Endometrium (tissue), 2 donors: ENCODE data around the gene TENM3.
"Not testable (repeated sequence)": the region's sequence is repeated elsewhere in the genome, so short reads cannot be mapped to it uniquely, and the experiment has no call there.

ENCODE experiments used
- FAIRE-seq: peaks from 2 replicates; lab custom pipeline; 2012; peaks lifted over from hg19 to GRCh38; lab: Jason Lieb, UNC
- donor health status: control.
- donor health status: control.

The TENM3 gene

GRCh38 chr4:182228991-182229577 is 14.1 kb upstream of the TENM3 start:
- no peak for FAIRE-seq

DNA sequence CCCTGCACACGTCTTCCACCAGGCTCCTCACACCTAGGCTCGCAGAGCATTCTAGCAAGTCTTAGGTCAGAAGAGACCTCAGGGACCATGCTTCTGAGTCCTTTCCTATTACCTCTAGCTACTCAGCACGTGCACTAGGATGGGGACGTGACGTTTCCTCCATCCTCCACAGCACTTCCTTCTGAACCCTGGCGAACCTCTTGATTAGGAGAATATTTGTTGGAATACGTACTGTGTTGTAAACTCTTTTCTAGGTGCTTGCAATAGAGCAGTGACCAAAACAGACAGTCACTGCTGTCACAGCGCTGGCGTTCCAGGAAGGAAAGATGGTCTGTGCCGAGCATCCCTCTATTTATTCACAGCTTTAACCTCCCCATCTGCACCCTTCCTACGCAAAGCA is 12.9 kb upstream of the TENM3 start:
- FAIRE-seq, result no peak

DNA sequence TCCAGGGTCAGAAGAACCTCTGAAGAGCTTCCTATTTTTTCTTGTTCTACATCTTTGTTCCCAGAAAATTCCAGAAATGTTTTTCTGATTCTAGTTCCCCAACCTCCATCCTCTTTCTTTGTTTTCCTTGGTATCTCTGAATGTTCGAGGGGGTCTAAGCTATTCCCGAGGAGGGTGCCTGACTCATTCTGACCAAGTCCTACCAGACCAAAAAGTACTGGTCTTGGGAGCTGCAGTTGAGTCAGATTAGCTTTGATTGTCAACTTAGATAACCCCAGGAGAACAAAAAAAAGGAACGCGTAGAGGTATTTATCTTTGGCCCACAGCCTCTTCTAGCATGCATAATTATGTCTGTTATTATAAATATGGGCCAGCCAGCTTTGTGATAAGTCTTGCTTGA is 12.1 kb upstream of the TENM3 start:
- no peak for FAIRE-seq

DNA sequence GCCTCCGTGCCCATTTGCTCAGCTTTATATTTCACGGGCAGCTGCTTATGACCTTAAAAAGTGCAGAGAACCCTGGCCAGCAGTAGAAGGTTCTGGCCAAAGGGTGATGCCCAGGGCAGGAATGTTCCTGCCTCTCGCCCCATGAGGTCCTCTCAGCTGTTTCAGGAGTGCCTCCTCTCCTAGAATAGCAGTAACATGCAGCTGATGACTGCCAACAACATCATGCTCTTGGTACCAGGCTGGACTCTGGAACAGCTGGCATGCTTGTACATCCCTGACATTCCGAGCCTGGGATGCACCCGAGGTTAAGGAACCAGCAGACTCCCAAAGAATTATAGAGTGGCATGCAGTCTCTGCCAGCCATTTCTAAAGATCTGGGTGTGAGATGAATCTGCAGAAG is 11.7 kb upstream of the TENM3 start:
- no peak for FAIRE-seq

DNA sequence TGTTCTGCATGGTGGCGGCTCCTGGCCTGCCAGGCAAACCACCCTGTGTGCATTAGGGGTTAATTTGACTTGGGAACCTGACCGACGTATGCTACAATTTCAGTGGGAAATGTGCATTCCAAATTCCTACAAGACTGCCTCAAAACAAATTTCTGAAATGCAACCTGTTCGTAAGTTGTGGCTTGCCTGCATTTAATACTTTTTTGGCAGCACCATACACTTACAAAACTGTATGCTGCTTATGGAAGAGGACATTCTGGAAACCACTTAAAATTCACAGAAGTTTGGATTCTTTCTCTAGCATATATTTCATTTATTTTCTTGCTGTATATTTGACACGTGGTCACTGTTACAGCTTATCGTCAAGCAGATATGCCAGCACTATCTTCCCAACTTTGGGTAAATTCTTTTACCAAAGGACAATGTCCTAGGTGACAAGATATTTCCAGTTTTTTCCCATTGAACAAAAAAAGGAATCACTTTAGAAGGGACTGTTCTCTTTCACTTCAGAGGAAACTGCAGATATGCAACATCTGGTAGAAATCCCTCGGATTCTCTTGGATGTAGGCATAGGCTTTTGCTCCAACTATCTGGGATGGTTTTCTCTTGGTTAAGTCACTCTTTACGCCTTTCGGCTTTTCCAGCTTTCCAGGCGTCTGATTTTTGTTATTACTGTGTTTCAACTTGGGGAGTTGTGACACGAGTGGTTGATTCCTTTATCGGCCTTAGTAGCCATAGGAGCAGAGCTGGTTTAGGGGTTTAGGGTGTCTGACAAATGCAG is 9.7 kb upstream of the TENM3 start:
- FAIRE-seq, result no peak

- no peak for FAIRE-seq
Observed at GRCh38 chr4:182235021-182235795, 8.0 kb upstream of the TENM3 start.

- no peak for FAIRE-seq
Observed at GRCh38 chr4:182236186-182236585, 7.0 kb upstream of the TENM3 start.

DNA sequence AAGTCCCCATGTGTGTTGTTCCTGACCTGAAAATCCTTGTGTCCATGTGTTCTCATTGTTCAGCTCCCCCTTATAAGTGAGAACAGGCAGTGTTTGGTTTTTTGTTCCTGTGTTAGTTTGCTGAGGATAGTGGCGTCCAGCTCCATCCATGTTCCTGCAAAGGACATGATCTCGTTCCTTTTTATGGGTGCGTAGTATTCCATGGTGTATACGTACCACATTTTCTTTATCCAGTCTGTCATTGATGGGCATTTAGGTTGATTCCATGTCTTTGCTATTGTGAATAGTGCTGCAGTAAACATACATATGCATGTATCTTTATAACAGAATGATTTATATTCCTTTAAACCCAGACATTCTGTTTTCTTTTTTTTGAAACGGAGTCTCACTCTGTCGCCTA is 6.2 kb upstream of the TENM3 start:
- not testable (repeated sequence) for FAIRE-seq

DNA sequence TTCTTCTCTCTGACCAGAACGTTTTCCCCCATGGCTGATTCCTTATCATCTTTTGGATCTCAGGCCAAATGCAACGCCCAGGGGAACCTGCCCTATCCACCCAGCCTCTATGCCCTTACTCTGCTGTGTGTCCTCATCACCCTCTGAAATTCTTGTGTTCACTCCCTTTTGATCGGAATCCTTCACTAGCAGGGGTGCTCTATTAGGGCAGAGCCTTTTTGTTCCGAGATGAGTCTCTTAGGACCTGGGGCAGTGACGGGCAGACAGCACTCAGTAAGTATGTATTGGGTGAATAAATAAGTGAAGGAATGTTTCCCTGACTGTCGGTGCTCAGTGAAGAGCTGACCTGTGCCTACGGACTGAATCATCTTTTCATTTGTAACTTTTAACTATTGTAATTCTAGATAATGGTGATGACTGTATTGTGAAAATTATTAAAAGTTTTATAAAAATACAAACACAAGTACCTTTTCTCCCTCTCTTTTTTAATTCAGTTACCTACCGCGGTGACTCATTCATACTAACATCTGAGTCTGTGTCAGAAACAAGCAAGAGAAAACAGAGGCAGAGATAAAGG is 4.8 kb upstream of the TENM3 start:
- no peak for FAIRE-seq

DNA sequence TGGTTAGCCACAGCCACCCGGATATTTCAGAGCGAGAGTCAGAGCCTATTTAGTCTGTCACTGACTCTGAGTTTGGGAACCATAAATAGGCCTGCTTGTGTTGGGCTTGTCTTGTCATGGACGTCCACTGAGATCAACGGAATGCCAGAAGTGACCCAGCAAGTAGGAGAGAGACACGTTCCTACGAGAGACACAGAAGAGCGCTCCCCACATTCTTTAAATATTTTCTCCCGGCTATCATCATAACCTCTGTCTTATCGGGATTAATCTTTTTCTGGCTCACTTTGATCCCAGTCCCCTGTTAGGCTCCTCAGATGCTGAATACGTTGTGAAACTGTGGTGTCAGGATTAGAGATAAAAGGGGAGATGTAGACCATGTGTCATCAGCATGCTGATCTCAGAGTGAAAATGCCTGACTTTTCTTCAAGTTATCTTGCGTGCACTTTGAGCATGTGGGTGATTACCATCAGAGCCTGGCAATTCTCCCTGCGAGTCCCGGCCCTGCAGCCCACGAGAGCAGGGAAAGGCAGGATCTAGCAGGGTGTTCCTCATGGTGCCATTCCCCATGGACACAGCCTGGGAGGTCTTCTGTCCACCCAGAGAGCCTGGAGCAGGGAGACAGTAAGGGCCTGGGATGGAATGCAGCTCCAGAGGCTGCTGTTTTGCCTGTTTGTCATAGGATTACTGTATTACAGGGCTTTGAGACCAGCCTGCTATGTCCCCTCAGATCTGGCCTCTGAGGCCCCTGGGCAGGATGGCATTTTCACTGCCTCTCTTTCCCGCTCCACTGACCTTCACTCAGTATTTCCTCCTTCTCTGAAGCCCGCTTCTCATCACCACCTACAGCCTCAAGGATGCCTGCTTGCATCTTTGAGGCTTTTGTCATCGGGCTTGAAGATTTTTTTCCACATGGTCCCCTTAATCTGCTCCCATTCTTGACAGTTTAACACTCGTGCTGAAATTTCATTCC is 2.8 kb upstream of the TENM3 start:
- no peak for FAIRE-seq

DNA sequence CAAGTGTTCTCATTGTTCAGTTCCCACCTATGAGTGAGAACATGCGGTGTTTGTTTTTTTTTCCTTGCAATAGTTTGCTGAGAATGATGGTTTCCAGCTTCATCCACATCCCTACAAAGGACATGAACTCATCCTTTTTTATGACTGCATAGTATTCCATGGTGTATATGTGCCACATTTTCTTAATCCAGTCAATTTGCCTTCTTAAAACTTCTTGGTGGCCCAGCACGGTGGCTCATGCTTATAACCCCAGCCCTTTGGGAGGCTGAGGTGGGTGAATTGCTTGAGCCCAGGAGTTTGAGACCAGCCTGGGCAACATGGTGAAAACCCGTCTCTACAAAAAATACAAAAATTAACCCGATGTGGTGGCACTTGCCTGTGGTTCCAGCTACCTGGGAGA is 942 bp upstream of the TENM3 start:
- FAIRE-seq, result not testable (repeated sequence)

DNA sequence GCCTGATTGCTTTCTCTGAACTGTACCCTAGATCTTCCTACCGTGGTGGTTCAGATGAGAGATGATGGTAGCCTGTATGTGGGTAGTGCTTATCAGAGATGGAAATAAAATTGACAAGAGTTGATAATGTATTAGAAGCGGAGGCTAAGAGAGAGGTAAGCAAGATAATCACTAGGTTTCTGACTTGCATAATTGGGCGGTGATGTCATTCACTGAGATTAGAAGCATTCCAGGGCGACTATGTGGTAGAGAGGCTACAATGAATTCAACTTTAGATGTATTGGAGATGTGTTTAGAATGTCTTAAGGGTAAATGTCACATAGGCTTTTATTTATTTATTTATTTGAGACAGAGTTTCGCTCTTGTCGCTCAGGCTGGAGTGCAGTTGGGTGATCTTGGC is 415 bp upstream of the TENM3 start:
- FAIRE-seq, result no peak

DNA sequence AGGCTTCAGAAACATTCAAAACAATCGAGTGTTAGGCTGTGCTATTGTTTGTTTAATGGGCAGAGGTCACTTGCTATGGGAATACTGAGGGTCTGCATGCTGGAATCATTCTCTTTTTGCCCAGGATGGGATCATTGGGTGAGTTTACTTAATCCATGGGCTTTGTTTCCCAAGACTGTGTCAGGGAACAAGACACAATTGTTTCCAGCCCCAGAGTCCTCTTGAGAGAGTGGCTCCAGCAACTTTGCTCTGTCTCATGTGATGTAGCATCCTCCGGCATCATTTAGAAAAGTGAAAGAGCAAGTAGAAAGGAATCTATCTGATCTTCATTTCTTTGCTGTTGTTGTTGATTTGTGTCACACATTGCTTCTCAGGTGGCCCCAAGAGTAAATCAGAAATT is 1.8 kb downstream of the TENM3 start:
- FAIRE-seq, result no peak

GRCh38 chr4:182245541-182246215 is 2.5 kb downstream of the TENM3 start:
- FAIRE-seq, result no peak

- FAIRE-seq, result no peak
Observed at GRCh38 chr4:182246401-182247205, 3.4 kb downstream of the TENM3 start.

- no peak for FAIRE-seq
Observed at GRCh38 chr4:182248295-182248694, 5.1 kb downstream of the TENM3 start.

- no peak for FAIRE-seq
Observed at GRCh38 chr4:182250446-182250845, 7.2 kb downstream of the TENM3 start.

GRCh38 chr4:182251116-182251515 is 7.9 kb downstream of the TENM3 start:
- no peak for FAIRE-seq

DNA sequence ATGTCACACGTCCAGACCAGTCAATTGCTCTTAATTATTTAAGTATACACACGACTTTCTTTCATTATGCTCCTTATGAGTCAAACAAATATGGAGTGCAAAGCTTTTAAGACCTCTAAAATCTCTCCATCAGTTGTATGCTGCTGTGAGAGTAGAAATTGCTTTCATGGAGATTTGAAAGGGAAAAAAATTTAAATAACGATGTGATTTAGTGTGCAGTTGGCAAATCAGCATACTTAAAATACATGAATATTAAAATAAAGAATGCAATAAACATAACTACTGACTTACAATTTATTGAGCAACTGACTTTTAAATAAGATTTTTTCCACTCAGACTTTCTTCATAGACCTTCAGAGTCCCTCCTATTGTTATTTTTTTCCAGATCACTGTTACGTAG is 9.0 kb downstream of the TENM3 start:
- no peak for FAIRE-seq
